GM19193 (cell line): ENCODE measurements around the gene PTGR3.

ENCODE experiments used
- POLR2A ChIP-seq: IDR thresholded peaks from 4 replicates; pipeline ENCODE4 v1.6.1; 2011; ENCODE audit not compliant: insufficient read depth, insufficient read length; ENCODE audit errors: extremely low read depth

The PTGR3 gene

DNA sequence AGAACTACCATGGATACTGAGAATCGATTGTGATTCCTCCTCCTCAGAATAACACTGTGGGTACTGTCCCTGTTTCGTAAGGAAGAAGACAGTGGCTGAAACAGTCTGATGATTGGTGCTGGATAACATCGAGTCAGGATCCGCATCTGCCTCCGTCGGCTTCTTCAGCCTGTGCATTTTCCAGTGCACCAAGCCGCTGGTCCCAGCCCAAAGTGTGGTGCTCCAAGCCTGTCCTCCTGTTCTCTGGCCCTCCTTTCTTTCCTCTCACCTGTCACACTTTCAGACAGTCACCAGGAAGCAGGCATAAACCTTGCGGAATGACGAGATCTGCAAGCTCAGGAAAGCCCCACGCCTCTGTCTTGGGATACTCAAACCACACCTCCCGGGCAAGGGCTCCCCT lies 30.6 kb downstream of the PTGR3 start:
- TF ChIP-seq POLR2A, result no peak

DNA sequence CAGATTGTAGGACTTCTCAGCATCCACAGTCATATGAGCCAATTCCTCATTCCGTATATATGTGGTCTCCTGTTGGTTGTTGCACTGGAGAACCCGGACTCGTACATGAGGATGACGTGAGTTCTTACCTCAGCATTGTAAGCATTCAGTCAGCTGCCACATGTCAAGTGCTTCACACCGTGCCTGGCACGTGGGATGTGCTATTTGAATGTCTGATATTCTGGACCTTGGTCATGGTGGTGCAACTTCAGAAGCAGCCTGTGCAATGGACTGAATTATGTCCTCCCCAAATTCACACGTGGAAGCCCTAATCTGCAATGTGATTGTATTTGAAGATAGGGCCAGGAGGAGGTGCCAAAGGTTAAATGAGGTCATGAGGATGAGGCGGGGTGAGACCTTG lies 32.1 kb downstream of the PTGR3 start:
- no peak for TF ChIP-seq POLR2A

DNA sequence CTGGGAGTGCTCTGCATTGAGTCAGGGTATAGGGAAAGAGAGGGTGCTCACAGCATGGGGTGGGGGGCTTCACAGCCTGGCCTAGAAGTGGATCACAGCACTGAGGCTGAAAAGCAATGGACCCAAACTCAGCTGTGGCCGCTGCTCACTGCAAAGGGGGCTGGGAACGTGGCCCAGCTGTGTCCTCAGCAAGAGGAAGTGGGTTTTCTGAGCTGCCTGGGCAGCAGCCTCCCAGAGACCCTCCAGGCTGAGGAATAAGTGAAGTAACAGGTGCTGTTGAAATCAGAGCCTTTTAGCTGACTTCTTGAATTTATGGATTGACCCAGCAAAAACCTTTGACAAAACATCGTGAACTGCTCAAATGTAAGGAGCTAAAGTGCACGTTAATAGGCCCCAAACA lies 35.2 kb downstream of the PTGR3 start:
- no peak for TF ChIP-seq POLR2A

GRCh38 chr18:75173125-75173432 lies 35.9 kb downstream of the PTGR3 start:
- no peak for TF ChIP-seq POLR2A

- no peak for TF ChIP-seq POLR2A
Observed at GRCh38 chr18:75172299-75173124, 36.4 kb downstream of the PTGR3 start.

DNA sequence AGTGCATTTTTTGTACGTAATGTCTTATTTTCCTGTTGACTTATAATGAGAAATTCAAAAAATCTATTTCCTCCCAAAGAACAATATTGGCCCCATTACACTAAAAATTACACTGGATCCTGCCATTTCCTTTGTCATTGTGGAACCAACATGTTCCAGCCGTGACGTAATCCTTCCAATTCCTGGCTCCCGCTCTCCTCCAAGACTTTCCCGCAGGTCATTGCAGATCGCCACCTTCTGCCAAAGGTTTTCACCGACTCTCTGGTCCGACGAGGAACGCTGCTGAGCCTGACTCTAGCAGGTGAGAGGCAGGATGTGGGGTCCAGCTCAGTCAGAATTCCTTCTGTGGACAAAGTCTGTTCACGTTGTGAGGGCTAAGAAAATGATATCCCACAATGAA lies 38.0 kb downstream of the PTGR3 start:
- TF ChIP-seq POLR2A, result no peak

DNA sequence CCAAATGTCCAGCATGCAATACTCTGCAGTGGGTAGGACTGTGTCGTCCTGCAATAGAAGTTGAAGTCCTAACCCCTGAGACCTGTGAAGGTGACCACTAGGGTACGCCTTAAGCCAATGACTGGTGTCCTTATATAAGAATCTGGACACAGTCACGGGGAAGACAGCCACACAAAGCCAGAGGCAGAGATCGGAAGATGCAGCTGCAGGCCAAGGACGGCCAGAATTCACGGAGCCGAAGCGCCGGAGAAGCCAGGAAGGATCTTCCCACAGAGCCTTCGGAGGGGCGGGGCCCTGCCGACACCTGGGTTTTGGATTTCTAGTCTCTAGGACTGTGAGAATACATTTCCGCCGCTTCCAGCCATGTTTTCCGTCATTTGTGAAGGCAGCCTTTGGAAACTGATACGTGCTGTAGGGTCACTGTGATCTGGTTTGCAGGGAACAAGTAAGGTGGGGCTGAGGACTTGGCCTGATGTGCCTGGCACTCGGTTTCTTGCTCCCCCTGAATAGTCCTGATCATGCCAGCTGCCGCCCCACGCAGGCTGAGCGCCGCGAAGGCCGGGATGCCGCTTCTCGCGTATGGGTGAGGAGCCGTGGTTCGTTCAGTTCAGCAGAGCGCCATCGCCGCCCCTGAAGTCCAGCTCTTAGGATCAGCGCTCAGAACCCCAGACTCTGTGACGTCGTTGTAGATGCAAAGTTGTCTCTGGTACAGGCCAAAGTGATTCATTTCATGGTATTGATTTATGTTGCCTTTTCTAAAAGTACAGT lies 38.7 kb downstream of the PTGR3 start:
- TF ChIP-seq POLR2A, result no peak

- TF ChIP-seq POLR2A, result no peak
Observed at GRCh38 chr18:75169411-75169810, 39.5 kb downstream of the PTGR3 start.

DNA sequence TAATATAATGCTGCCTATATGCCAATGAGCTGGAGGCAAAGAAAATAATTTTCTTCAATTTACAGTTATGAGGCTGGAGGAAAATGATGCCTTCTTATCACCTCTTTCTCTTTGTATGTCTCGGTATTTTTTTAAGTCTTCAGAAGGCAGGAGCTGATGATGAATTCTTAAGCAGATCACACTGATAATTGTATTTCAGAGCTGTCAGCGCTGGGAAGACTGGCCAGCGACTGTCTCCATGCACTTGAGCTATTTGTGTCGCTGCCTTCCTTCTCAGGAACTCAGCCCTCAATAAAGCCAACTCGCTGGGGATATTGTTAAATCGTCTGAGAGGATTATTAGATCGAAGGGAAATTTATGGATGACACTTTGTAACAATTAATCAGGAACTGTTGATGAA lies 40.3 kb downstream of the PTGR3 start:
- no peak for TF ChIP-seq POLR2A

GRCh38 chr18:75167759-75168618 lies 41.0 kb downstream of the PTGR3 start:
- TF ChIP-seq POLR2A, result no peak

- TF ChIP-seq POLR2A, result no peak
Observed at GRCh38 chr18:75167137-75167536, 41.8 kb downstream of the PTGR3 start.

GRCh38 chr18:75165926-75166325 lies 43.0 kb downstream of the PTGR3 start:
- no peak for TF ChIP-seq POLR2A

GRCh38 chr18:75164479-75164878 lies 44.5 kb downstream of the PTGR3 start:
- no peak for TF ChIP-seq POLR2A

DNA sequence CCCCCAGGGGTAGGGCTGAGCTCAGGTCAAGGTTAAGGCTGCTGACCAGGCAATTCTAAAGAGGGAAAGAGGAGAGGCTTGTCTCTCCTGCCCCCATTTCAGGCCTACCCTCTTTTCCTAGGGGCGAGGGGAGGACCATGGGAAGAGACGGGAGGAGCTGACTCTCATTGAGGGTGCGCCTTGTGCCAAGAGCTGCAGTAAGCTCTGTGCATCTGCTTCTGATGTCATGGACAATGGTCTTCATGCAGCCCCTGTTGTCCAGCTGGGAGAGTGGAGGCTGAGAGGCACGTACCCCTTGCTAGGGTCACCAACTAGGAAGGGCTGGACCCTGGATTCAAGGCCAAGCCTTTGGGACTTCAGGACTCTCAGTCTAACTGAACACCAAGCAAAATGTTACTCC lies 45.2 kb downstream of the PTGR3 start:
- TF ChIP-seq POLR2A, result no peak

GRCh38 chr18:75162978-75163377 lies 46.0 kb downstream of the PTGR3 start:
- TF ChIP-seq POLR2A, result no peak

DNA sequence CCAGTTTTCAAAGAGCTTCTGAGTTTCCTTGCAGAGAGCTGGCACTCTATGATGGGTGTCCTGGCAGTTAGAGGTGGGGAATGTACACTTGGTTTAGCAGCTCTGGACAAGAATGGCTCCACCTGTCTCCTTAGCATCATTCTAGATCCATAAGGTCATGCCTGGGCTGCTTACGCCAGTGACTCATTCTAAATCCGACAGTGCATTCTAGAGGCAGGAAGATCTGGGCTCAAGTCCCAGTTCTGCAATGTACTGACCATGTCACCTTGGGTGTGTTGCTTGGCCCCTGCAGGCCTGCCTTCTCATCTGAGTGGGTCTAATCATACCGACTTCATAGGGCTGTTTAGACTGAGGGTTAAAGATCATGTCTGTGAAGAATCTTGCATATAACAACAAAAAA lies 46.5 kb downstream of the PTGR3 start:
- no peak for TF ChIP-seq POLR2A

GRCh38 chr18:75161256-75162028 lies 47.5 kb downstream of the PTGR3 start:
- no peak for TF ChIP-seq POLR2A
